Left ventricle myocardium inferior (tissue), 1 donor: ENCODE data around the gene ZNF579. TPM values are rescaled to one million over a fixed set of nuclear protein-coding genes. Genes with fewer than 3 reads are reported as not detected.

Experiments used
- DNase-seq: peaks from one replicate; pipeline ENCODE4 v3.0.0-alpha.2; 2020
- H3K27ac ChIP-seq: fragments of 200-600 bp; replicated peaks from 2 replicates; pipeline ENCODE4 v1.8.0; 2021
- H3K27me3 ChIP-seq: fragments of 200-600 bp; 2 replicates; pipeline ENCODE4 v1.8.0; 2021; ENCODE audit warnings: low read depth
- H3K36me3 ChIP-seq: fragments of 200-600 bp; 2 replicates; pipeline ENCODE4 v1.8.0; 2021
- H3K4me1 ChIP-seq: fragments of 200-600 bp; 2 replicates; pipeline ENCODE4 v1.8.0; 2021
- H3K4me3 ChIP-seq: fragments of 200-600 bp; 2 replicates; pipeline ENCODE4 v1.8.0; 2021; ENCODE audit warnings: mild to moderate bottlenecking, moderate library complexity
- H3K9me3 ChIP-seq: fragments of 200-600 bp; replicated peaks from 2 replicates; pipeline ENCODE4 v1.8.0; 2021
- intact Hi-C: fragments of 100-400 bp; cut with micrococcal nuclease; formaldehyde crosslinking; loops from one replicate; pipeline ENCODE4 v1.11.0; 2022
- total RNA-seq: library from RNA; stranded (reverse); fragmentation: NEBNext Ultra II Directional; extraction: Animal tissue kit (Norgen Biotek cat#: 25700); gene quantifications from one replicate; pipeline ENCODE4 v1.2.1, GENCODE V29; 2021
- TF ChIP-seq, protein P1 (sequence below): fragments of 200-600 bp; IDR thresholded peaks from 2 replicates; pipeline ENCODE4 v1.8.0; 2021; ENCODE audit warnings: antibody characterized with exemption, mild to moderate bottlenecking, borderline replicate concordance
- donor health status: DM: no; HTN: yes; CAD: no; lungs with severe emphysema.

ZNF579 gene
- total RNA-seq, 1 donor from 2014 or later = 11.5 TPM

DNA sequence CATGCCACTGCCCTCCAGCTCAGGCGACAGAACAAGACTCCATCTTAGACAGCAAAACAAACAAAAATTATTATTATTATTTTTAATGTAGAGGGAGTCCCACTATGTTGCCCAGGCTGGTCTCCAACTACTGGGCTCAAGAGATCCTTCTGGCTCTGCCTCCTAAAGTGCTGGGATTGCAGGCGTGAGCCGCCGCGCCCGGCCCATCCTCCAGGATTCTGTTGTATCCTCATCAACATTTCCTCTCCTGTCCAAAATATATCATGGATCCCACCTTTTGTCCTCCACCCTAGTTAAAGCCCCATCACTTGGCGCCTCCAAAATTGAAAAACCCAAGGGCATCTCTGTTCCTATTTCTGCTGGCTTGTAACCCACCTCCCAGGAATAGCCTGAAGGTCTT lies 42.5 kb upstream of the ZNF579 start:
- TF ChIP-seq, protein P1, sequence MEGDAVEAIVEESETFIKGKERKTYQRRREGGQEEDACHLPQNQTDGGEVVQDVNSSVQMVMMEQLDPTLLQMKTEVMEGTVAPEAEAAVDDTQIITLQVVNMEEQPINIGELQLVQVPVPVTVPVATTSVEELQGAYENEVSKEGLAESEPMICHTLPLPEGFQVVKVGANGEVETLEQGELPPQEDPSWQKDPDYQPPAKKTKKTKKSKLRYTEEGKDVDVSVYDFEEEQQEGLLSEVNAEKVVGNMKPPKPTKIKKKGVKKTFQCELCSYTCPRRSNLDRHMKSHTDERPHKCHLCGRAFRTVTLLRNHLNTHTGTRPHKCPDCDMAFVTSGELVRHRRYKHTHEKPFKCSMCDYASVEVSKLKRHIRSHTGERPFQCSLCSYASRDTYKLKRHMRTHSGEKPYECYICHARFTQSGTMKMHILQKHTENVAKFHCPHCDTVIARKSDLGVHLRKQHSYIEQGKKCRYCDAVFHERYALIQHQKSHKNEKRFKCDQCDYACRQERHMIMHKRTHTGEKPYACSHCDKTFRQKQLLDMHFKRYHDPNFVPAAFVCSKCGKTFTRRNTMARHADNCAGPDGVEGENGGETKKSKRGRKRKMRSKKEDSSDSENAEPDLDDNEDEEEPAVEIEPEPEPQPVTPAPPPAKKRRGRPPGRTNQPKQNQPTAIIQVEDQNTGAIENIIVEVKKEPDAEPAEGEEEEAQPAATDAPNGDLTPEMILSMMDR = no peak
- no peaks in the 10 kb centered on the region for H3K27me3 ChIP-seq
- H3K4me1 ChIP-seq = peaks cover 20% of the 10 kb centered on the region
- peak overlapping the region; percentile 95 for H3K27ac ChIP-seq
- H3K36me3 ChIP-seq = peaks cover 10% of the 10 kb centered on the region
- intact Hi-C loops = no loop called here
- H3K9me3 ChIP-seq = no peaks in the 10 kb centered on the region
- H3K4me3 ChIP-seq = peak overlapping the region; percentile 69
- DNase-seq = no peak

DNA sequence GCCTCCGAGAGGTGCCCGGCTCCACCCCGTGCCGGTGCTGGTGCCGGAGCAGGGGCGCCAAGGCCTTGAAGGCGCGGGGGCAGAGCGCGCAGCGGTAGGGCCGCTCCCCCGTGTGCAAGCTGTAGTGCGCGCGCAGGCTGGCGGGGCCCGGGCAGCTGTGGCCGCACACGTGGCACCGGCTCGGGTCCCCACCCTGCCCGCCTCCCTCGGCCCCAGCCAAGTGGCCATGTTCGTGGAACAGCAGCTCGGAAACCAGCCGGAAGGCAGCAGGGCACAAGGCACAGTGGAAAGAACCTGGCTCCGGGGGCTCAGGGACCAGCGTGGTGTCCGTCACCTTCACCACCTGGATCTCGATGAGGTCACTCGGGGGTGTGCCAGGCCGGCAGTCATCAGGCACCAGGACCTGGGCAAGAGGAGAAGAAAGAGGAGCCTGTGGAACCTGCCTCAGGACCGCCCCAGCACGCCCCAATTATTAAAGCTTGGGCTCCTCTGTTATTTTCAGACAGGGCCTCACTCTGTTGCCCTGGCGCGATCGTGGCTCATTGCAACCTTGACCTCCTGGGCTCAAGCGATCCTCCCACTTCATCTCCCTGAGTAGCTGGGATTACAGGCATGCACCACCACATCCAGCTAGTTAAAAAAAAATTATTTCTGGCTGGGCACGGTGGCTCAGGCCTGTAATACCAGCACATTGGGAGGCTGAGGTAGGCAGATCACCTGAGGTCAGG lies 41.8 kb upstream of the ZNF579 start:
- H3K9me3 ChIP-seq = no peaks in the 10 kb centered on the region
- peaks cover 20% of the 10 kb centered on the region for H3K4me1 ChIP-seq
- TF ChIP-seq, protein P1 = no peak
- intact Hi-C loops = no loop called here
- peak overlapping the region; percentile 95 for H3K27ac ChIP-seq
- no peak for DNase-seq
- no peaks in the 10 kb centered on the region for H3K27me3 ChIP-seq
- H3K36me3 ChIP-seq = peaks cover 16% of the 10 kb centered on the region
- H3K4me3 ChIP-seq = no peak overlapping the region

DNA sequence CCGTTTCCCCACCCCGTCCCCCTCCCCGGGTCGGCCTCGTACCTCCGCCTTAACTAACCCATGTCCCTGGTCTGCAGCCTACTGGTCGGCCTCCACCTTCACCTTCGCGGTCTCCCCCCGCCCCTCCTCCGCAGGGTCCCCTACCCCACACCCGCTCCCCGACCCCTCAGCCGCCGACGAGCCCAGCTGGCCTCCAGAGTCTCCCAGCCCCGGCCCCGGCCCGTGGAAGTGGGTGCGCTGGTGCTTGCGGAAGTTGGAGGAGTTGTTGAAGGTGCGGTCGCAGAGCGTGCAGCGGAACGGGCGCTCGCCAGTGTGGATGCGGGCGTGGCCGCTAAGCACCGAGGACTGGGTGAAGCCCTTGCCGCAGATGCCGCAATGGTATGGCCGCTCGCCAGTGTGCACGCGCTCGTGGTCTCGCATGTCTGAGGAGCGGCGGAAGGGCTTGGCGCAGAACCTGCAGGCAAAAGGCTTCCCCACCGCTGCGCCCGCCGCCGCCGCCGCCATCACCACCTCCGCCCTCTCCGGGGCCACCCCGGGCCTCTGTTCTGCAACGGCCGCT lies 41.1 kb upstream of the ZNF579 start:
- TF ChIP-seq, protein P1 = no peak
- Histone ChIP-seq H3K36me3 (peaks cover 23% of the 10 kb centered on the region), H3K27ac (no peak overlapping the region), H3K4me3 (no peak overlapping the region), H3K27me3 (no peaks in the 10 kb centered on the region), H3K4me1 (peaks cover 20% of the 10 kb centered on the region), H3K9me3 (no peaks in the 10 kb centered on the region)
- DNase-seq = no peak
- intact Hi-C loops = no loop called here

DNA sequence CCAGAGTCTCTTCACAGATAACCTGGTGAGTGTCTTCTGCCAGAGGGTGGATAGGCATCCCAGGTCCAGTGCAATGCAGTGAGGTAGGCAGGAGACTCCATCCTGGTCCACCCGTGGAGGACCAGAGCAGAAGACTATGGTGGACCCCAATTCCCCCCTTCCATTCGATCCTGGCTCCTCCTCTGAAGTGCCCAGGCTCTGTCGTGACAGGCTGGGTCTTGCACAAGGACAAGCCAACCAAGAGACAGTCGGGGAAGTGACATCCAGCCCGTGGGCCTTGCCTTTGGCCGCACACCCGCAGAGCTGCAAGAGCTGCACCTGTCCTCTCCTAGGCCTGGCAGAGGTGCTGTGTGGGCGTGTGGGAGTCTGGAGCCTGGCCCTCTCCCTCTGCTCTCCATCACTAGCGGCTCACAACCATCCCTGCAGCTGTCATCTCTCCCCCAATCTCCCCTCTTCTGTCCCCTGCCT lies 40.6 kb upstream of the ZNF579 start:
- H3K36me3 ChIP-seq = peaks cover 28% of the 10 kb centered on the region
- H3K4me3 ChIP-seq = no peak overlapping the region
- H3K27me3 ChIP-seq = no peaks in the 10 kb centered on the region
- H3K4me1 ChIP-seq = peaks cover 20% of the 10 kb centered on the region
- DNase-seq = no peak
- intact Hi-C loops = no loop called here
- TF ChIP-seq, protein P1 = no peak
- H3K9me3 ChIP-seq = no peaks in the 10 kb centered on the region
- no peak overlapping the region for H3K27ac ChIP-seq

DNA sequence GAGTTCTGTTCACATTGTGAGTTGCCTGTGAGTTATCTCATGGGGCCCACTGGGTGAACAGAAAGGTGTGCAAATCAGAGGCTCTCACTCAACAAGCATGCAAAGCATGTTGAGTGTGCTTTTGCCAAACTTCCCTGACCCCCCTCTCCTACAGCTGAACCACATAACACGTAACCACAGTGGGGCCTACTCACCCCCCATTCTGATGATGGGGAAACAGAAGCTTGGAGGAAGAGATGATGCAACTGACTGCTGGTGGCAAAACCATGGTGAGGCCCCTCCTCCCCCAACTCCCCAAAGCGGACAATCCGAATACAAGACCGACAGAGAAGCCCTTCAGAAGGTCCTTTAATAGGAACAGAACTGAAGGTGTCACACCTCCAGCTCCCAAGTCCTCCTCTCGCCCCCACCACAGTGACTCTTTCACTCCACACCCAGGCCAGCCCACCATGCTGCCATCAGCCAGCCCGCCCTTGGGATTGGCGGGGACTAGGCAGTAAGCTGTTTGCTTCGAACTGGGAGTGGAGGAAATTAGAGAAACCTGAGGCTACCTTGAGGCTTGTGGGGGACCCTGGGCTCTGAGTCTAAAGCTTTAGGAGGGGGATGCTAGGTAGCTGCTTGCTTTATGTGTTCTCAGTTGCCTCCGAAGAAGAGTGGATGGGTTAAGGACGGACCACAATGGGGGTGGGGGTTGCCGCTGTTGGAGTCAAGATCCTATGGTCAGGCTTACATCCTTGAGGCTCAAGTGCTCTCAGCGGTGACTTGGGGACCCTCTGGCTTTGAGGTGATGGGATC lies 40.0 kb upstream of the ZNF579 start:
- no peaks in the 10 kb centered on the region for H3K27me3 ChIP-seq
- H3K27ac ChIP-seq = no peak overlapping the region
- H3K4me1 ChIP-seq = peaks cover 20% of the 10 kb centered on the region
- intact Hi-C loops = no loop called here
- H3K36me3 ChIP-seq = peaks cover 34% of the 10 kb centered on the region
- TF ChIP-seq, protein P1 = no peak
- H3K9me3 ChIP-seq = no peaks in the 10 kb centered on the region
- no peak for DNase-seq
- no peak overlapping the region for H3K4me3 ChIP-seq
